Neuronal stem cell (in vitro differentiated cells): Measurements from ENCODE around the gene GLRX. TPM values are rescaled to one million over a fixed set of nuclear protein-coding genes. Genes with fewer than 3 reads are reported as not detected.

Source experiments
- DNase-seq: peaks from one replicate; pipeline ENCODE4 v3.0.0-alpha.2; 2013; ENCODE audit warnings: low spot score
- H2AFZ ChIP-seq: one replicate; pipeline ENCODE4 v1.6.1; 2013; ENCODE audit warnings: mild to moderate bottlenecking, low read length, inconsistent platforms
- H2AK5ac ChIP-seq: 2 replicates; pipeline ENCODE4 v1.6.1; 2013; ENCODE audit warnings: low read depth, mild to moderate bottlenecking, inconsistent platforms, low read length, moderate library complexity, mixed read lengths
- H2BK120ac ChIP-seq: 2 replicates; pipeline ENCODE4 v1.6.1; 2013; ENCODE audit warnings: low read depth, mild to moderate bottlenecking, inconsistent platforms, low read length, moderate library complexity, mixed read lengths
- H2BK12ac ChIP-seq: one replicate; pipeline ENCODE4 v1.6.1; 2013; ENCODE audit warnings: low read length, inconsistent platforms
- H2BK15ac ChIP-seq: 2 replicates; pipeline ENCODE4 v1.6.1; 2013; ENCODE audit warnings: mild to moderate bottlenecking, low read length, inconsistent platforms, mixed read lengths
- H2BK5ac ChIP-seq: one replicate; pipeline ENCODE4 v1.6.1; 2013; ENCODE audit warnings: inconsistent platforms, mild to moderate bottlenecking, low read length, moderate library complexity
- H3K14ac ChIP-seq: one replicate; pipeline ENCODE4 v1.6.1; 2013; ENCODE audit warnings: low read length, inconsistent platforms
- H3K18ac ChIP-seq: 2 replicates; pipeline ENCODE4 v1.6.1; 2013; ENCODE audit warnings: low read length, inconsistent platforms
- H3K23ac ChIP-seq: 2 replicates; pipeline ENCODE4 v1.6.1; 2013; ENCODE audit warnings: low read depth, mild to moderate bottlenecking, mixed read lengths, low read length, inconsistent platforms; ENCODE audit not compliant: poor library complexity
- H3K27ac ChIP-seq: replicated peaks from 3 replicates; pipeline ENCODE4 v1.5.1; 2013; ENCODE audit warnings: low read length, inconsistent platforms
- H3K27me3 ChIP-seq, 3 experiments: 2 replicates each; pipeline ENCODE4 v1.6.1; 2013; ENCODE audit warnings: low read length in 3 of 3, mild to moderate bottlenecking in 2 of 3, inconsistent platforms in 1 of 3, low read depth in 1 of 3, mixed read lengths in 1 of 3, moderate library complexity in 1 of 3; ENCODE audit not compliant: control insufficient read depth in 3 of 3, insufficient read depth in 3 of 3
- H3K36me3 ChIP-seq, 2 donors: replicated peaks in 1 of 2; 2 replicates each; pipeline ENCODE4 v1.6.1; 2013; ENCODE audit warnings: low read length in 2 of 2; ENCODE audit not compliant: control insufficient read depth in 2 of 2, insufficient read depth in 2 of 2
- H3K4ac ChIP-seq: 2 replicates; pipeline ENCODE4 v1.6.1; 2013; ENCODE audit warnings: inconsistent platforms, mild to moderate bottlenecking, low read length, moderate library complexity
- H3K4me1 ChIP-seq, 2 donors: 1 replicate in 1 of 2; 2 replicates in 1 of 2; pipeline ENCODE4 v1.6.1; 2013; ENCODE audit warnings: low read length in 2 of 2, low read depth in 1 of 2; ENCODE audit not compliant: control insufficient read depth in 2 of 2, insufficient read depth in 1 of 2
- H3K4me2 ChIP-seq: one replicate; pipeline ENCODE4 v1.6.1; 2013; ENCODE audit warnings: mild to moderate bottlenecking, low read length, inconsistent platforms; ENCODE audit not compliant: insufficient read depth, poor library complexity, severe bottlenecking
- H3K4me3 ChIP-seq, 2 donors: 2 replicates each; pipeline ENCODE4 v1.5.1; 2013; ENCODE audit warnings: low read length in 2 of 2, mild to moderate bottlenecking in 2 of 2, inconsistent platforms in 1 of 2, moderate library complexity in 1 of 2
- H3K79me1 ChIP-seq: one replicate; pipeline ENCODE4 v1.6.1; 2013; ENCODE audit warnings: low read depth, mild to moderate bottlenecking, inconsistent platforms, low read length, moderate library complexity
- H3K9ac ChIP-seq: one replicate; pipeline ENCODE4 v1.6.1; 2013; ENCODE audit warnings: mild to moderate bottlenecking, low read depth, low read length, inconsistent platforms; ENCODE audit not compliant: poor library complexity
- H3K9me3 ChIP-seq, 2 donors: replicated peaks in 1 of 2; 2 replicates each; pipeline versions ENCODE3 to v1.6.1; 2013; ENCODE audit warnings: low read length in 2 of 2, mild to moderate bottlenecking in 2 of 2, inconsistent platforms in 1 of 2, low read depth in 1 of 2, mixed read lengths in 1 of 2, moderate library complexity in 1 of 2; ENCODE audit not compliant: control insufficient read depth in 2 of 2, insufficient read depth in 1 of 2
- H4K8ac ChIP-seq: one replicate; pipeline ENCODE4 v1.6.1; 2013; ENCODE audit warnings: low read depth, mild to moderate bottlenecking, inconsistent platforms, low read length, moderate library complexity
- H4K91ac ChIP-seq: one replicate; pipeline ENCODE4 v1.6.1; 2013; ENCODE audit warnings: low read length, low read depth, mild to moderate bottlenecking, inconsistent platforms; ENCODE audit not compliant: poor library complexity
- WGBS, 2 donors: extraction: QIAGEN DNeasy Blood & Tissue Kit; methylation state at CpG; one replicate each; pipeline ENCODE4 v1.1.7; 2013; ENCODE audit warnings: missing lambda C conversion rate in 2 of 2, mixed read lengths in 1 of 2; ENCODE audit not compliant: insufficient read length in 2 of 2, insufficient replicate concordance in 1 of 2; ENCODE audit errors: extremely low coverage in 2 of 2; 5-methylcytosine and 5-hydroxymethylcytosine counted together
- polyA plus RNA-seq, 2 experiments: library from polyadenylated mRNA; stranded (reverse); fragments of 200-250 nt; gene quantifications; one replicate each; pipeline ENCODE4 v1.2.3, GENCODE V29; 2013

GLRX gene, protein sequence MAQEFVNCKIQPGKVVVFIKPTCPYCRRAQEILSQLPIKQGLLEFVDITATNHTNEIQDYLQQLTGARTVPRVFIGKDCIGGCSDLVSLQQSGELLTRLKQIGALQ
- polyA plus RNA-seq (2013, experiment 1 of 2), result 13.5 TPM
- polyA plus RNA-seq (2013, experiment 2 of 2), result 14.2 TPM

- no CpG with 5 or more reads among the region's 8 CpGs for WGBS, 2 donors
These were observed at the start of gene GLRX for GRCh38 chr5:95822542-95823181. Gene GLRX (minus strand): TSS chr5:95822726. CDS start chr5:95822662, 64 bp downstream.

GRCh38 chr5:95871146-95871806 lies 48.8 kb upstream of the GLRX start:
- H2BK120ac ChIP-seq, result no peak overlapping the region
- no peak overlapping the region for H3K9ac ChIP-seq
- no peak for DNase-seq
- H3K27me3 ChIP-seq, result no peaks in the 10 kb centered on the region
- H2BK5ac ChIP-seq, result no peak overlapping the region
- H2AK5ac ChIP-seq, result no peak overlapping the region
- no peak overlapping the region for H3K18ac ChIP-seq
- no peak overlapping the region for H3K27ac ChIP-seq
- H3K79me1 ChIP-seq, result no peaks in the 10 kb centered on the region
- H2BK12ac ChIP-seq, result no peak overlapping the region
- no peak overlapping the region for H3K23ac ChIP-seq
- H4K91ac ChIP-seq, result no peak overlapping the region
- H3K4ac ChIP-seq, result no peak overlapping the region
- no peak overlapping the region for H2BK15ac ChIP-seq
- H2AFZ ChIP-seq, result no peak overlapping the region
- no peak overlapping the region for H3K14ac ChIP-seq
- no peak overlapping the region for H3K4me2 ChIP-seq
- no peak overlapping the region for H4K8ac ChIP-seq
- no peak overlapping the region for H3K4me3 ChIP-seq
- WGBS, 2 donors, result no CpG with 5 or more reads among the region's 9 CpGs
- H3K4me1 ChIP-seq, result no peaks in the 10 kb centered on the region
- H3K9me3 ChIP-seq, result peaks cover 0 to 2% of the 10 kb centered on the region in 2 donors
- no peaks in the 10 kb centered on the region for H3K36me3 ChIP-seq

More at GRCh38 chr5:95822542-95823181, at the start of gene GLRX:
- peak within 1 kb of the TSS; percentile 95 for H2AFZ ChIP-seq
- no peak within 1 kb of the TSS for H3K14ac ChIP-seq
- H3K79me1 ChIP-seq, result peaks cover 4% of the 10 kb centered on the region
- no peak within 1 kb of the TSS for H4K8ac ChIP-seq
- no peaks in the 10 kb centered on the region for H3K27me3 ChIP-seq
- H2AK5ac ChIP-seq, result no peak within 1 kb of the TSS
- peak within 1 kb of the TSS; percentile 63 for H3K27ac ChIP-seq
- DNase-seq, result peak; percentile 42
- peaks cover 13 to 21% of the 10 kb centered on the region in 2 donors for H3K4me1 ChIP-seq
- peak within 1 kb of the TSS; percentile 67 to 88 for H3K4me3 ChIP-seq
- peak within 1 kb of the TSS; percentile 77 for H2BK15ac ChIP-seq
- H2BK5ac ChIP-seq, result no peak within 1 kb of the TSS
- H2BK12ac ChIP-seq, result no peak within 1 kb of the TSS
- peak within 1 kb of the TSS; percentile 61 for H3K4me2 ChIP-seq
- no peak within 1 kb of the TSS for H4K91ac ChIP-seq
- no peaks in the 10 kb centered on the region for H3K9me3 ChIP-seq
- H3K18ac ChIP-seq, result peak within 1 kb of the TSS; percentile 44
- H3K36me3 ChIP-seq, result no peaks in the 10 kb centered on the region
- H3K9ac ChIP-seq, result peak within 1 kb of the TSS; percentile 72
- H3K23ac ChIP-seq, result no peak within 1 kb of the TSS
- H3K4ac ChIP-seq, result no peak within 1 kb of the TSS
- H2BK120ac ChIP-seq, result no peak within 1 kb of the TSS

DNA sequence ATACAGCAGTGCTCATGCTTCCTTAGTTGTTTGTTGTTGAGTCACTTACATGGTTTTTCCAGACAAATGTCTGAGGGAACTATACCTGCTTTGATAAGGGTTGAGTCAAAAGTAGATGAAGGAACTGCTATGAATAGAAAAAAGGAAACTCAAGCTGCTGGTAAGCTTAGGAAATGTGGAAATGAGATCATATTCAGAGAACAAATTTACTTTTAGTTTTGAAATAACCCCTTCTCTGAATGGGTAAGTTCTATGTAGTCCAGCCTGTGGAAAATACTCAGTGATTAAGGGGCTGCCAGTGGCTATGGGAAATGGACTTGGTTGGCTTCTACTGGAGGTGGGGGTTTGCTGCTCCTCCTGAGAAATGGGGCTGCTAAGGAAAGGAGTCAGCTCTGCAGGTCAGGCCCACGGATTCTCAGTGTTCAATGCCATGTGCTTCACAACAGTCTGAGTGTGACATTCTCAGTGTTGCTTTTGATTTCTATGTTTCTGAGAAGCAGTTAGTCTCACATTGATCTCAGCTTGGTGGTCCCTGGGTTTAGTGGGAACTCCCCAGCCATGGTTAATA lies 47.7 kb upstream of the GLRX start:
- H2BK120ac ChIP-seq, result no peak overlapping the region

More for the DNA sequence above, 47.7 kb upstream of the GLRX start:
- peak overlapping the region; percentile 54 for H2AFZ ChIP-seq
- H2BK5ac ChIP-seq, result no peak overlapping the region
- no peak overlapping the region for H3K23ac ChIP-seq
- no peak overlapping the region for H4K8ac ChIP-seq
- no peaks in the 10 kb centered on the region for H3K36me3 ChIP-seq
- no peak overlapping the region for H2BK15ac ChIP-seq
- H3K4ac ChIP-seq, result no peak overlapping the region
- no peak overlapping the region for H3K4me2 ChIP-seq
- H3K4me3 ChIP-seq, result no peak overlapping the region
- WGBS, 2 donors, result no CpG with 5 or more reads among the region's 1 CpG
- no peak overlapping the region for H4K91ac ChIP-seq
- no peak overlapping the region for H3K27ac ChIP-seq
- no peak for DNase-seq
- H3K79me1 ChIP-seq, result no peaks in the 10 kb centered on the region
- H3K4me1 ChIP-seq, result peaks cover under 1 to 5% of the 10 kb centered on the region in 2 donors
- no peak overlapping the region for H3K9ac ChIP-seq
- no peaks in the 10 kb centered on the region for H3K27me3 ChIP-seq
- H3K9me3 ChIP-seq, result peaks cover 0 to 2% of the 10 kb centered on the region in 2 donors
- H3K14ac ChIP-seq, result no peak overlapping the region
- no peak overlapping the region for H2BK12ac ChIP-seq
- no peak overlapping the region for H3K18ac ChIP-seq
- H2AK5ac ChIP-seq, result no peak overlapping the region
